EH (cell line): ENCODE measurements around the gene ATP6V0C.
"Not testable (repeated sequence)": the region's sequence is repeated elsewhere in the genome, so short reads cannot be mapped to it uniquely, and the experiment has no call there.

Experiments
- DNase-seq: peaks from one replicate; pipeline ENCODE4 v3.0.0-alpha.2; 2015; ENCODE audit warnings: low read depth

ATP6V0C gene

DNA sequence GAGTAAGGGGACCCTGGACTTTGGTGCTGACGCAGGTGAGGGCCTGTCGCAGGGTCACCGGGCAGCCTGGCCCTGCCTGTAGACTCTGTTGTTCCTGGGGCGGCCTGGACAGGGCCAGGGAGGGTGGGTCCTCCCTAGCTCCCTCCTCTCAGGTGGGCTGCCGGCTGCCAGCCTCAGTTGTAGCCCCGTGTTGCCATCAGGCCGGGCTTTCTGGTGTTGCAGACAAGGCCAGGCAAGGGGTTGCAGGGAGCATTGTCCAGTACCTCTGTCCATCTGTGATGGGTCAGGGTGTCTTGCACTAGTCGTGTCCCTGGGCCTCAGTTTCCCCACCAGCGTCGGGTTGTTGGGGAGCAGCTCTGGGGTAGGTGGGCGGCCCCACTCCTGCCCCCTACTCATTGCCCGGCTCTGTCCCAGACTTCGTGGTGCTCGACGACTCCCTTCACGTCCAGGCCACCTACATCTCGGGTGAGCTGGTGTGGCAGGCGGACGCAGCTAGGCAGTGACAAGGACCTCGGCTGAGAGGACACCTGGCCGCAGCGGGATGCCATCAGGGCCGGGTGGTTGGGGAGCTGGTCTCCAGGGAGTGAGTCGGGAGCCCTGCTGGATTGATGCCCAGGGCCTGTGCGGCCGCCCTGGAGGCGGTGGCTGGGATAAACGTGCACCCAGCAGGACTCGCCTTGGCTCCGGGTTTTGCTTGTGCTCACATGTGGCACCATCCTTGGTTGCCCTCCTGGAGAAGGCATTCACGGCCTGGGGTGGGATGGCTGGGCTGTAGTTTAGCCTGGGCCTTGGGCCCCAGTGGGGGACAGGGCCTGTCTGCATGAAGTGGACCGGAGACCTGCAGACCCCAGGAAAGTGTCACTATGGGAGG is 15.5 kb downstream of the ATP6V0C start:
- no peak for DNase-seq

DNA sequence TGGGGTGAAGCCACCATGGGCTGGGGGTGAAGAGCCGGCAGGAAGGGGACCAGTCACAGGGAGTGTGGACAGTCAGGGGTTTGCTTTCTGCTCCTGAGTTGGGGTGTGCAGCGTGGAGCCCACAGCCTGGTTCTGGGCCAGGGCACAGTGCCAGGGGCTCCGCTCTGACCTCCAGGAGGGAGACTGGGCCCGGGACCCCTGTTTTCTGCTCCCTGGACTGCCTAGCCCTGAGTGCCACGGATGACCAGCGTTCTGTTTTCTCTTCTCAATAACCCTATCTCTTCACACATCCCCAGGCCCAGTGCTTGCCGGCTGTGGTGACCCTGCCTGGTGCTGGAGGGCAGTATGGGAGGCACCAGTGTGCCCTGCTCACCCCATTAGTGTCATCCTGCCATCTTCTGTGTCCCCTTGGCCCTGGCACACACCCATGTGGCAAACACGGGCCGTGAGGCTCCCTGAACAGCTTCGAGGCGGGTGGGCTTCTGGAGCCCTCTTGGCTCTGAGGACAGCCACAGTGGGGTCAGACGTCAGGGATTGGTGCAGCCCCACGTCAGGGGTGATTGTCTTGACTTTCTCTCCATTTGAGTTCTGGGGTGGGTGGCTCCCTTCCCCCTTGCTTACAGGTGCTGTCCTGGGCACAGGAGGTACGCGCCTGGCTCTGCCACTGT is 16.3 kb downstream of the ATP6V0C start:
- DNase-seq: no peak

DNA sequence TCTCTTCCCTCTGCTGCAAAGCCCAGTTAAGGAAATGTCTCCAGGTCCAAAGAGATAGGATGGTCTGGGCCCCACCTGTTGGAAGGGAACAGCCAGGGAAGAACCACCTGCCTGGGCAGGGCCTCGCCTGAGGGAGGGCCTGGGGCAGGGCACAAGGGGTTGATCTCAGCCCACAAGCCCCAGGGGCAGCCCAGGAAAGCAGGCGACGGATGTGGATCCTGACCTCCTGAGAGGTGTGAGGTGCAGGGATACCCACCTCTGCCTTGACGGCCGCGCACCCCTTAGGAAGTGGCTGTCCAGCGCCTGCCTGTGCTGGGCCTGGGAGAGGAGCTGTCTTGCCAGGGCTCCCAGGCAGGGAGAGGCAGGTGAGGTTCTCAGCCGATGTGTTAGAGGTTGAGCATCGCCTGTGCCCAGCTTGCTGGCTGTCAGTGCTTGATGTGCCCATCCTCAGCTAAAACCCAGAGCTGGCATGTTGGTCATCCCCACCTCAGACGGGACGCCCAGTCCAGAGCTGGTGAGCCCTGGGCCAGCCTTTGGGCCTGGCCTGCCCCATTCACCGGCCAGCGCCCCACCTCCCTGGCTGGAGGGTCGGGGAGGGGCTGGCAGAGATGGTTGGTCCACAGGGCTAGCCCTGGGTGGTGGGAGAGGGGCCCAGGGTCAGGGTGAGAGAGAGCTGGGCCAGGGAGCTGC is 17.0 kb downstream of the ATP6V0C start:
- DNase-seq: no peak

GRCh38 chr16:2531371-2531695 is 17.6 kb downstream of the ATP6V0C start, which contains the start of gene CEMP1:
TSS of gene CEMP1 (minus strand) at chr16:2531408. CDS start at chr16:2531073, 335 bp downstream.
- DNase-seq: no peak

- peak; percentile 97 for DNase-seq
These were observed 18.1 kb downstream of the ATP6V0C start for GRCh38 chr16:2531696-2532493.

- peak; percentile 44 for DNase-seq
These were observed 18.9 kb downstream of the ATP6V0C start for GRCh38 chr16:2532494-2533141.

DNA sequence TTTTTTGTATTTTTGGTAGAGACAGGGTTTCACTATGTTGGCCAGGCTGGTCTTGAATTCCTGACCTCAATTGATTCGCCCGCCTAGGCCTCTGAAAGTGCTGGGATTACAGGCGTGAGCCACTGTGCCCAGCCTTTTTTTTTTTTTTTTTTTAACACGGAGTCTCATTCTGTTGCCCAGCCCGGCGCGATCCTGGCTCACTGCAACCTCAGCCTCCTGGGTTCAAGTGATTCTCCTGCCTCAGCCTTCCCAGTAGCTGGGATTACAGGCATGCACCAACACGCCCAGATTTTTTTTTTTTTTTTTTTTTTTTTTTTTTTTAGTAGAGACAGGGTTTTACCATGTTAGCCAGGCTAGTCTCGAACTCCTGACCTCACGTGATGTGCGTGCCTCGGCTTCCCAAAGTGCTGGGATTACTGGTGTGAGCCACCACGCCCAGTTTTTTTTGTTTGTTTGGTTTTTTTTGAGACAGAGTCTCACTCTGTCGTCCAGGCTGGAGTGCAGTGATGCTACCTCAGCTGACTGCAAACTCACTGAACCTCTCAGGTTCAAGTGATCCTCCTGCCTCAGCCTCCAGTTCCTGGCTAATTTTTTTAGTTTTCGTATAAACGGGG is 19.5 kb downstream of the ATP6V0C start:
- not testable (repeated sequence) for DNase-seq

DNA sequence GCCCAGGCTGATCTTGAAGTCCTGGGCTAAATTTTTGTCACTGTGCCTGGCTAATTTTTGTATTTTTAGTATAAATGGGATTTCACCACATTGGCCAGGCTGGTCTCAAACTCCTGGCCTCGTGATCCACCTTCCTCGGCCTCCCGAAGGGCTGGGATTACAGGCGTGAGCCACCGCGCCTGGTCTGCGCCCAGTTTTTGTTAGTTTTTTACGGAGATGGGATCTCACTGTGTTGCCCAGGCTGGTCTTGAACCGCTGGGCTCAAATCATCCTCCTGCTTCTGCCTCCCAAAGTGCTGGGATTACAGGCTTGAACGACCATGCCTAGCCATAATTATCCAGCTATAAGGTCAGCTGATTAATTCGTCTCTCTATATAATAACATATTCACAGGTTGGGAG is 20.2 kb downstream of the ATP6V0C start:
- no peak for DNase-seq

GRCh38 chr16:2534335-2534734 is 20.6 kb downstream of the ATP6V0C start:
- DNase-seq: not testable (repeated sequence)

- DNase-seq: peak; percentile 74
These were observed 21.9 kb downstream of the ATP6V0C start for GRCh38 chr16:2535625-2536013.

GRCh38 chr16:2537451-2538379 is 24.0 kb downstream of the ATP6V0C start, which contains the start of gene PDPK1:
TSS of gene PDPK1 (plus strand) at chr16:2538021. CDS start at chr16:2538113, 92 bp downstream.
- peak; percentile 95 for DNase-seq

DNA sequence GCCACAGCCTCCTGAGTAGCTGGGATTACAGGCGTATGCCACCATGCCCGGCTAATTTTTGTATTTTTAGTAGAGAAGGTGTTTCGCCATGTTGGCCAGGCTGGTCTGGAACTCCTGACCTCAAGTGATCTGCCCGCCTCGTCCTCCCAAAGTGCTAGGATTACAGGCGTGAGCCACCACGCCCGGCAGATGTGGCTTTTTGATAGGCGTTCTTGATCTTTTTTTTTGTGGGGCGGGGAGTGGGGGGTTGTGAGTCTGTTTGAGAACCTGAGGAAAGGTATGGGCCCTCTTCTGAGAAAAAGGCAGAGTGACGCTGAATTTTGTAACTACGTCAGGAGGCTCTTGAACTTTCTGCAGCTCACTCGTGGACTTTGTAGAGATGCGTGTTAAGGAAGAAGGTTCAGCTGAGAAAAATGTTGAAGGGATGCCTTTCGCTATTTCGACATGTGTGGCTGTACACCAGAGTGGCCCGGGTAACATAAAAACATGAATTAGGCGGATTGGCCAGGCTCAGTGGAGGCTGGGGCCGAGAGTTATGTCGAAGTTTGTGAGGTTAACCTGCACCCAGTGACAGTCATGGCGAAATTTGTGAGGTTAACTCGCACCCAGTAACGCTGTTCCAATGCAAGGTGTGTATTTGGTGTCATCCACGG is 25.6 kb downstream of the ATP6V0C start:
- DNase-seq: not testable (repeated sequence)

DNA sequence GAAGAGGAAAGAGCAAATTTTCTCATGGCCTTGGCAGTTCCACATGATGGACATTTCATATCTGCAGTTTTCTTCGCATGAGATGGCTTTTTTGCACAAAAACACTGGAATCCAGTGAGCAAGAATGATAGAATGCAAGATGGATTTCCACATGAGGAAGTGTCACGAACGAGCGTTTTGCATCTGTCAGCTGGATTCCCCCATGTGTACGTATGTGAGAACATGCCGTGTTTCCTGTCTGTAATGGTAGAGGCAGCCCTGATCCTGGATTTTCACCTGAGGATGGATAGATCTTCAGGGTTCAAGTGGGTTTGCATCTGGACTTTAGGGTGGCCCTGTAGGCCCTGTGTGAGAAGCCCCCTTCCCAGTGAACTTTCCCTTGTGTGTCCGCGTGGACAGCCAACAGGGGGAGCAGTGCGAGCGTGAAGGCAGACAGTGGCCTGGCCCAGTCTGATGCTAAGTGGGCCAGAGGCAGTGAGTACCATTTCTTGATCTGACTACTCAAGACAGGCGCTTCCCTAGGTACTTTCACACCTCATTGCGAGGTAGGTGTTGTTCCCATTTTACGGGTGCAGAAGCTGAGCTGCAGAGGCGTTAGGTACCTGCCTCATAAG is 26.2 kb downstream of the ATP6V0C start:
- not testable (repeated sequence) for DNase-seq

DNA sequence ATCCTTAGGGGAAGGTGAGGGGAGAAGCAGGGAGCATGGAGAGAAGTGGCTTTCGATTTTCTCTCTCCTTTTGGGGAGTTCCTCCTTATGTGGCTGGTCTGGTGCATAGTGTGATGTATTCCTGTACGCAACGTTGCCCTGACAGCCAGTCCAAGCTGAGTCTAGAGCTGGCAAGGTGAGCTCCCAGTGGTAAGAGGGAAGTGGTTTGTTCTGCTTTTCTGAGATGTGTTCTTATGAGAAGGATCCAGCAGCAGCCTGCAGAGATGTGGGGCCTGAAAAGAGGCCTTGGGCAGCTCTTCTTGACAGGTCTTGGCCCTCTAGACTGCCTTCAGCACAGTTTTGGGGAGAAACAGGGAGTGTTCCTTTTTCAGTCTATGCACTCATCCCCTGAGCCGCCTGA is 27.2 kb downstream of the ATP6V0C start:
- not testable (repeated sequence) for DNase-seq

GRCh38 chr16:2541409-2541808 is 27.7 kb downstream of the ATP6V0C start:
- DNase-seq: not testable (repeated sequence)

GRCh38 chr16:2543771-2544170 is 30.0 kb downstream of the ATP6V0C start:
- not testable (repeated sequence) for DNase-seq

GRCh38 chr16:2550283-2550878 is 36.6 kb downstream of the ATP6V0C start:
- DNase-seq: not testable (repeated sequence)

DNA sequence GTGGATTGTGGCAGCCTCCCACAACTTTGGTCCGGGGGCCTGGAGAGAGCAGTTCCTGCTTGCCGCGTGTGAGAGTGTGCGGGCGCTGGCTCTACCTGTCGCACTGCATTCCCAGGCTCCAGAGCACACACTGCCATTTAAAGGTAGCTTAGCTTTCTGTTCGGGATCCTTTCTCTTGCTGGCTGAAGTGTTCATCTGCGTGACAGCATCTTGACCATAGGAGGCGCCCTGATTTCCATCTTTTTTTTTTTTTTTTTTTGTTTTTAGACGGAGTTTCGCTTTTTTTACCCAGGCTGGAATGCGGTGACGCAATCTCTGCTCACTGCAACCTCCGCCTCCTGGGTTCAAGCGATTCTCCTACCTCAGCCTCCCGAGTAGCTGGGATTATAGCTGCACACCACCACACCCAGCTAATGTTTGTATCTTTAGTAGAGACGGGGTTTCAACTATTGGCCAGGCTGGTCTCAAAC is 37.7 kb downstream of the ATP6V0C start:
- not testable (repeated sequence) for DNase-seq
